ENCODE data around the gene NUP214.

- TF ChIP-seq MXI1 (conservative IDR thresholded peaks at IDR 0.05; ENCODE audit: poor library complexity, severe bottlenecking) (no peak), CTCF (IDR thresholded peaks at IDR 0.05; ENCODE audit: poor library complexity, severe bottlenecking) (no peak), TAF1 (IDR thresholded peaks at IDR 0.05; ENCODE audit: low read depth) (no peak), POLR2AphosphoS5 (IDR thresholded peaks at IDR 0.05) (no peak)
Observed at GRCh38 chr9:131280660-131281059, 155.3 kb downstream of the NUP214 start.
